ENCODE measurements around the gene ASXL1.
"Not testable (repeated sequence)": the region's sequence is repeated elsewhere in the genome, so short reads cannot be mapped to it uniquely, and the experiment has no call there.

The ASXL1 gene

DNA sequence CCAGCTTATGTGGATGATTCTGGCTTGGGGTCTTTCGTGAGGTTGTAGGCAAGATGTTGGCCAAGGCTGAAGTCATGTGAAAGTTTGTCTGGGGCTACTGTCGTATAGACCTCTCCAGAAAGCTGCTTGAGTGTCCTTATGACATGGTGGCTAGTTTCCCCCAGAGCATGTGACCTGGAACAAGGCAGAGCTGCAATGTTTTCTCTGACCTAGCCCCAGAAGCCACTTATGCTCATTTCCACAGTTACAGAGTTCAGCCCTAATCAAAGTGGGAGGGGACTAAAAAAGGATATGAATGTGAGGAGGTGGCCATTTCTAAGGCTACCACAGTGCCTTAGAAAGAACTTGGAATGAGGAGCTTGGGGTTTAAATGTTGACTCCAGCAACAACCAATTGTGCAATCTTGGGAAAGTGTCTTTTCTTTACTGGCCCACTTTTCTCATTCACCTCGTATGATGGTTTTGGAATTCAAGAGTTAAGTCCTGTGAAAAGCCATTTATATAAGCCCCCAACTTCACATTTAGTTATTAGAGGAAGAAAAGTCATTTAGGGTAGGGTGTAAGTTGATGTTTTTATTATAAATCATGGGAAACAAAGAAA, 5.9 kb upstream of the ASXL1 start:
- TF ChIP-seq, protein P1, sequence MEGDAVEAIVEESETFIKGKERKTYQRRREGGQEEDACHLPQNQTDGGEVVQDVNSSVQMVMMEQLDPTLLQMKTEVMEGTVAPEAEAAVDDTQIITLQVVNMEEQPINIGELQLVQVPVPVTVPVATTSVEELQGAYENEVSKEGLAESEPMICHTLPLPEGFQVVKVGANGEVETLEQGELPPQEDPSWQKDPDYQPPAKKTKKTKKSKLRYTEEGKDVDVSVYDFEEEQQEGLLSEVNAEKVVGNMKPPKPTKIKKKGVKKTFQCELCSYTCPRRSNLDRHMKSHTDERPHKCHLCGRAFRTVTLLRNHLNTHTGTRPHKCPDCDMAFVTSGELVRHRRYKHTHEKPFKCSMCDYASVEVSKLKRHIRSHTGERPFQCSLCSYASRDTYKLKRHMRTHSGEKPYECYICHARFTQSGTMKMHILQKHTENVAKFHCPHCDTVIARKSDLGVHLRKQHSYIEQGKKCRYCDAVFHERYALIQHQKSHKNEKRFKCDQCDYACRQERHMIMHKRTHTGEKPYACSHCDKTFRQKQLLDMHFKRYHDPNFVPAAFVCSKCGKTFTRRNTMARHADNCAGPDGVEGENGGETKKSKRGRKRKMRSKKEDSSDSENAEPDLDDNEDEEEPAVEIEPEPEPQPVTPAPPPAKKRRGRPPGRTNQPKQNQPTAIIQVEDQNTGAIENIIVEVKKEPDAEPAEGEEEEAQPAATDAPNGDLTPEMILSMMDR (IDR thresholded peaks at IDR 0.05; ENCODE audit: low read depth, low read length, missing control alignments) = no peak
- in situ Hi-C loops (cut with HindIII; ENCODE audit: low pct_ligation_motif_present, low sequenced_read_pairs) = no loop called here

GRCh38 chr20:32353848-32354496, 4.2 kb upstream of the ASXL1 start:
- TF ChIP-seq, protein P1 (IDR thresholded peaks at IDR 0.05; ENCODE audit: low read depth, low read length, missing control alignments) = no peak
- Histone ChIP-seq H3K4me3 (ENCODE audit: low read depth, low read length) (no peak overlapping the region), H3K27ac (no peak overlapping the region), H3K36me3 (replicated peaks) (no peaks in the 10 kb centered on the region), H3K27me3 (replicated peaks) (no peaks in the 10 kb centered on the region)
- DNase-seq = no peak
- in situ Hi-C loops (cut with HindIII; ENCODE audit: low pct_ligation_motif_present, low sequenced_read_pairs) = no loop called here

More for the DNA sequence above, 5.9 kb upstream of the ASXL1 start:
- H3K4me3 ChIP-seq (ENCODE audit: low read depth, low read length) = no peak overlapping the region
- no peak overlapping the region for H3K27ac ChIP-seq
- no peaks in the 10 kb centered on the region for H3K27me3 ChIP-seq (replicated peaks)
- DNase-seq = no peak
- H3K36me3 ChIP-seq (replicated peaks) = no peaks in the 10 kb centered on the region

- Histone ChIP-seq H3K4me3 (ENCODE audit: low read depth, low read length) (no peak overlapping the region), H3K27me3 (replicated peaks) (no peaks in the 10 kb centered on the region)
- DNase-seq = peak; percentile 74
Observed at GRCh38 chr20:32354592-32355416, 3.3 kb upstream of the ASXL1 start.

GRCh38 chr20:32355417-32355841, 2.7 kb upstream of the ASXL1 start:
- in situ Hi-C loops (cut with HindIII; ENCODE audit: low pct_ligation_motif_present, low sequenced_read_pairs) = no loop called here
- H3K4me3 ChIP-seq (ENCODE audit: low read depth, low read length) = no peak overlapping the region
- no peak for DNase-seq
- peak overlapping the region; percentile 97 for H3K27ac ChIP-seq
- no peaks in the 10 kb centered on the region for H3K36me3 ChIP-seq (replicated peaks)
- TF ChIP-seq, protein P1 (IDR thresholded peaks at IDR 0.05; ENCODE audit: low read depth, low read length, missing control alignments) = no peak
- no peaks in the 10 kb centered on the region for H3K27me3 ChIP-seq (replicated peaks)

More at GRCh38 chr20:32354592-32355416, 3.3 kb upstream of the ASXL1 start:
- TF ChIP-seq, protein P1 (IDR thresholded peaks at IDR 0.05; ENCODE audit: low read depth, low read length, missing control alignments) = no peak
- H3K27ac ChIP-seq = peak overlapping the region; percentile 97
- H3K36me3 ChIP-seq (replicated peaks) = no peaks in the 10 kb centered on the region
- in situ Hi-C loops (cut with HindIII; ENCODE audit: low pct_ligation_motif_present, low sequenced_read_pairs) = no loop called here

DNA sequence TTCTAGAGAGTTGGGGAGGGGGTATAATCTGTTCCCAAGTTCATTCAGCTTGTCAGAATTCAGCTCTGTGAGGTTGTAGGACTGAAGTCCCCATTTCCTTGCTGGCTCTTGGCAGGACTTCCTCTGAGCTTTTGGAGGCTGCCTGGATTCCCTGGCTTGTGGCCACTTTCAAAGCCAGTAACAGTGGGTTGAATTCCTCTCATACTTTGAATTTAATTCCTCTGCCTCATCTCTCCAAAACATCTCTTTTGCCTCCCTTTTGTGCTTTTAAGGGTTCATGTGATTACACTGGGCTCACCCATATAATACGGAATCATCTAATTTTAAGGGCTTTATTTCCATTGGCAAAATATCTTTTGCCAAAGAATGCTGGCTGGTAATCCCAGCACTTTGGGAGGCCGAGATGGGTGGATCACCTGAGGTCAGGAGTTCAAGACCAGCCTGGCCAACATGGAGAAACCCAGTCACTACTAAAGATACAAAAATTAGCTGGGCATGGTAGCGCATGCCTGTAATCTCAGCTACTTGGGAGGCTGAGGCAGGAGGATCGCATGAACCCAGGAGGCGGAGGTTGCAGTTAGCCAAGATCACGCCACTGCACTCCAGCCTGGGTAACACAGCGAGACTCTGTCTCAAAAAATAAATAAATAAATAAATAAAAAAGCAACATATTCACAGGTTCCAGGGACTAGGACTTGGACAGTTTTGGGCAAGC, 2.1 kb upstream of the ASXL1 start:
- in situ Hi-C loops (cut with HindIII; ENCODE audit: low pct_ligation_motif_present, low sequenced_read_pairs); H3K4me3 ChIP-seq (ENCODE audit: low read depth, low read length); H3K27me3 ChIP-seq (replicated peaks); H3K36me3 ChIP-seq (replicated peaks): not testable (repeated sequence)
- H3K27ac ChIP-seq = peak overlapping the region; percentile 97
- DNase-seq = peak; percentile 59
